CD4-positive, alpha-beta T cell treated with Interleukin-4 for 1 hour (primary cell): ENCODE measurements around the gene CTCFL.
"Not testable (repeated sequence)": the region's sequence is repeated elsewhere in the genome, so short reads cannot be mapped to it uniquely, and the experiment has no call there.

Source experiments
- DNase-seq, 2 donors: peaks; one replicate each; pipeline ENCODE4 v3.0.0-alpha.2; 2020 to 2022

The CTCFL gene

DNA sequence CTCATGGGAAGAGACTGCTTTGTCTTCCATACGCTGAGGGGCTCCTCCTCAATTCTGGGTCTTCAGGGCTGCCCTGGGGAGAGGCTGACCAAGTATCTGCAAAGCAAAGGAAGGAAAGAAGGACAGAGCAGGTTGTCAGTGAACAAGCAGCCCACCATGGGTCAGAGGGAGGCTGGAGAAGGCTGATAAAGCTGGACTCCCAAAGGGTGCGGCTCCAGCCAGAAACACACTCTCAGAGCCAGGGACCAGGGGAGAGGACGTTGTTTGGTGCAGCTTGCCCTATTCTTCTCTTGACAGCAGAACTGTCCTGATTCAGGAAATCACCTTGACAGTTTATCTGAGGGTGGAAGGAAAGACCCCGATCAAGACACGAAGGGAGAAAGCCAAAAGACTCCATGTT, 10.4 kb upstream of the CTCFL start:
- DNase-seq = no peak

DNA sequence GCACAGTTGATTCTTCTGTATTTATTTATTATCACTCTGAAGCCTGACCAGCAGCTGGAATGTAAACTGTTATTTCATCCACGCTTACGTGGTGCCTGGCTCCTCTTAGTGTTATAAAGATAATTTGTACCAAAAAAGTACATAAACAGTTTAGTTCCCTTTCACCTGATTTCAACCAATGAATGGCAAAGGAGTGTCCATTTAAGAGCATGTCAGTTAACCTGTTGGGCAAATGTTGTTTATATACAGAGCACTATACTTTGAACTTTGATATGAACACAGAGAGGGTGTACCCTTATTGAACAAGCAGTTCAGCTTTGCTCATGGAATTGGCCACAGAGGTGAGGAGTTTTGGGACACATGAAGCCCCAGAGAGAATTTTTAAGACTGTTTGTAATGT, 7.2 kb upstream of the CTCFL start:
- DNase-seq = no peak

DNA sequence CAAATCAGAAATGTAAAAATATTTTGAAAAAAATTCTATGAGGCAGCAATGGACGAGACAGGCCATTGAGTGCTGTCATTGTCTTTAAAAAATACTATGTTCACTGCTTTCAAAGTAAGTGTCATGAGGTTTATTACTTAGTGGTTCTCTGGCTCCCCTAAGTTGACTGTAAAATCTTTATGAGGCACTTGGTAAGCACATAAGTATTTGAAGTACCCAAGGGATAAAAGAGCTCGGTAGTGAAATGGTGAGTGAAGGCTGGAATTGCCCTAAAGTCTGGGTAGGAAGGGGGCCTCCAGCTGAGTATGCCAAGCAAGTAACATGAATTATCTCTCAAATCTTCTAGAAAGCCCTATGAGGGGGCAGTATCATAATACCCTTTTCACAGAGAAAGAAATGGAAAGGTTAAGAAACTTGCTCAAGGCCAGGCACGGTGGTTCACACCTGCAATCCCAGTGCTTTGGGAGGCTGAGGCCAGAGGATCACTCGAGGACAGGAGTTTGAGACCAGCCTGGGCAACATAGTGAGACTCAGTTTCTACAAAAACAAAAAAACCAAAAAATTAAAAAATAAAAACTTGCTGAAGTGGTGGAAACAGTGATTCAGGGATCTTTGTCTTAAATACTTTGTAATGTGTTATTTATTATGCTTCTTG, 5.5 kb upstream of the CTCFL start:
- no peak for DNase-seq

DNA sequence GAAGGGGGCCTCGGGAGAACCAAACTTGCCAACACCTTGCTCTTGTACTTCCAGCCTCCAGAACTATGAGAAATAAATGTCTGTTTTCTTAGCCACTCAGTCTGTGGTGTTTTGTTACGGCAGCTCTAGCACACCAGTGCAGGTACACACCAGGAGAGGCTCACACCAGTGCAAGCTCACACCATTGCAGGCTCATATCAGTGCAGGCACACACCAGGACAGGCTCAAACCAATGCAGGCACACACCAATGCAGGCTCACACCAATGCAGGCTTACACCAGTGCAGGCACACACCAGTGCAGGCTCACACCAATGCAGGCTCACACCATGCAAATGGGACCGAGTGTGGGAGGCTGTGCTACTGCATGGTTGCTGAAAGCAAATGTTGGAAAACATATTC, 4.9 kb upstream of the CTCFL start:
- no peak for DNase-seq

DNA sequence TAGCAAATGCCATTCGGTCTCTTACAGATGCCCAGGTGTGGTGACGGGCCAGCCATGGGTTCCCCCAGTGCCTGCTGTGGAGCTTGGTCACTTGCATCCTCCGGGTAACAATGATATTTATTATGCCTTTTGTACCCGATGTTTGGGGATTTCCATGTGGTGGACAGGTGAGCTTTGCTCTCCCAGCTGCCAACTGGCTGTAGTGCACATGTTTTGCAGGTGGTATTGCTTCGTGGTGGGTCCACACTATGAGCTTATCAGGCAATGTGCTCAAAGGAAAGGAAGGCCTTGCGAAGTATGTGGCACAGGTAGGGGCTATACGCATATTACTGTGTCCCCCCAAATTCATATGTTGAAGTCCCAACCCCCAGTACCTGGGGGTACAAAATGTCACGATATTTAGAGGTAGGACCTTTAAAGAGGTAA, 4.2 kb upstream of the CTCFL start:
- no peak for DNase-seq

DNA sequence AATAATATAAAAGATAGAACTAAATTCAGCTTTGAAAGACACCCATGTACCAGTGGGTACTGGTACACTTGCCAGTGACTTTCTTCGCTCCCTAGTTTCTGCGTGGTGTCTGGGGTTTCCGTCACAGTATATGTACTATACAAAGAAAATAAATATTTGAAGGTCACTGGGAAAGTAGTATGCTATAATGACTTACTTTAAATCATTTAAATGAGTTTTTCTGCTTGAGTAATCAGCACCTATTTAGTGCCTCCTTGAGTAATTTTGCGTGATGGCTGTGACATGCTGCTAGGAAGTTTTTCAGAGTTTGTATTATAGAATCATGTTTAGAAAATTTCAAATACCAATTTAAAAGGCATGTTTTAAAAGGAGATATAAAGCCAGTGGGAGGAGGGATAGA, 3.2 kb upstream of the CTCFL start:
- no peak for DNase-seq

DNA sequence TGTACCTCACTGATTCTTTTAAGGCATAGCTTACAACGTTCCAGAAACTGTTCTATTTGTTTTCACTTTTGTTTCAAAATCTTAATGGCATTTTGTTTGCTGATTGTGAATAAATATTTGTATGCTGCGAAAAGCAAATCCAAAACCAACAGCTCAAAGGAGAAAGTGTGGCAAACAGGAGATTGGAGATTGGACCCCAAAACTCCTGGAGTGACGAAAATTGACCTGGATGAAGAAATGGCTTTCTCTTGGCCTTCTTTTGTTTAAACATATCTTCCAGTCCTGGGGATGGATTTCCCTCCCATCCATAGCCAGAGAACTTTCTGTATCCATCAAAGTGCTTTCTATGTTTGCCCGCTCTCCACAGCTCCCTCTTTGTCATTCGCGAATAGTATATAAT, 2.8 kb upstream of the CTCFL start:
- no peak for DNase-seq

DNA sequence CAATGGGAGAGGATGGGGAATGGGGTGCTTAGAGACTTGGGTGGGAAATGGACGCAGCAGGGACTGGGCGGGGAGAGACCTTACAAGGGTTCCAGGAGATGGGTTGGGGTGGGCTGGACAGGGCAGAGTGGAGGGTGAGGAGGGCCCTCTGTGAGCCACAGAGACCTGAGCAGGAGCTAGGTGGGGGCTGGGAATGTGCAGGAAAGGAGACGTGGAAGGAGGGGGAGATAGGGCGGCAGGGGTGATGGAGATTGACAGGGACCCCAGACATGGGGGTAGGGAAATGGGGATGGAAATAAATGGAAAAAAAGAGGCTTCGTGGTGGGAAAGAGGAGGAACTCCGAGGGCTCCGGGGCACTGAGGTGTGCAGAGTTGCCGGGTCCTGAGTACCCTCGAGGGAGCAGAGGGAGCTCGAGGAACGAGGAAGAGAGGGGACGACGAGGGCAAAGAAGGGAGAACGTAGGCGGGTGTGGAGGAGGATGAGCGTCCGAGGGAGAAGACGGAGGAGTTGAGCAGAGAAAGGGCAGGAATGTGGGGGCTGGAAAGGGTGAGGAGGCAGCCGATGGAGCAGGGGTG, 2.0 kb upstream of the CTCFL start:
- no peak for DNase-seq

DNA sequence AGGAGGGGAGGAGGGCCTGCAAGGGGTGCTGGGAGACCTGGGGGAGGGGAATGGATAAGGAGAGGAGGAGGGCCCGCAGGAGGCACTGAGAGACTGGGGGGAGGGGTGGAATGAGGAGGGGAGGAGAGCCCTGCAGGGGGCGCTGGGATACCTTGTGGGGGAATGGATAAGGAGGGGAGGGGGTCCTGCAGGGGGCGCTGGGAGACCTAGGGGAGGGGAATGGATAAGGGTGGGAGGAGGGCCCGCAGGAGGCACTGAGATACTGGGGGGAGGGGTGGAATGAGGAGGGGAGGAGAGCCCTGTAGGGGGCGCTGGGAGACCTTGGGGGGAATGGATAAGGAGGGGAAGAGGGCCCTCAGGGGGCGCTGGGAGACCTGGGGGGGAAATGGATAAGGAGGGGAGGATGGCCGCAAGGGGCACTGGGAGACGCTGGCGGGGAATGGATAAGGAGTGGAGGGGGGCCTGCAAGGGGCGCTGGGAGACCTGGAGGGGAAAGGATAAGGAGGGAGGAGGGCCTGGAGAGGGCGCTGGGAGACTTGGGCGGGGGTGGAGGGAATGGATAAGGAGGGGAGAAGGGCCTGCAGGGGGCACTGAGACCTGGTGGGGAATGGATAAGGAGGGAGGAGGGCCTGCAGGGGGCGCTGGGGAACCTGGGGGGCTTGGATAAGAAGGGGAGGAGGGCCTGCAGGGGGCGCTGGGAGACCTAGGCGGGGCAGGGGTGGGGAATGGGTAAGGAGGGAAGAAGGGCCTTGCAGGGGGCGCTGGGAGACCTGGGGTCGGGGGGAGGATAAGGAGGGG, 1.3 kb upstream of the CTCFL start:
- DNase-seq = no peak

DNA sequence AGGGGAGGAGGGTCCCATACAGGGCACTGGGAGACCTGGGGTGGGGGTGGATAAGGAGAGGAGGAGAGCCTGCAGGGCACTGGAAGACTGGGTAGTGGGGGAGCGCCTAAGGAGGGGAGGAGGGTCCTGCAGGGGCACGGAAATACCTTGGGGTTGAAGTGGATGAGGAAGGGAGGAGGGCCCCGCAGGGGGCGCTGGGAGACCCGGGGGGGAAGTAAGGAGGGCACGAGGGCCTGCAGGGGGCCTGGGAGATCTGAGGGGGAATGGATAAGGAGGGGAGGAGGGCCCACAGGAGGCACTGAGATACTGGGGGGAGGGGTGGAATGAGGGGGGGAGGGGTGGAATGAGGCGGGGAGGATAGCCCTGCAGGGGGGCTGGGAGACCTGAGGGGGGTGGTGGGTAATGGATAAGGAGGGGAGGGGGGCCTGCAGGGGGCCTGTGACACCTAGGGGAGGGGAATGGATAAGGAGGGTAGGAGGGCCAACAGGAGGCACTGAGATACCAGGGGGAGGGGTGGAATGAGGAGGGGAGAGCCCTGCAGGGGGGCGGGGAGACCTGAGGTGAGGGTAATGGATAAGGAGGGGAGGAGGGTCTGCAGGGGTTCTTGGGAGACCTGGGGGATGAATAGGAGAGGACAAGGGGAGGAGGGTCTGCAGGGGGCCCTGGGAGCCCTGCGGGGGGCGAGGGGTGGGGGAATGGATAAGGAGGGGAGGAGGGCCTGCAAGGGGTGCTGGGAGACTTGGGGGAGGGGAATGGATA, 567 bp upstream of the CTCFL start:
- DNase-seq = no peak

DNA sequence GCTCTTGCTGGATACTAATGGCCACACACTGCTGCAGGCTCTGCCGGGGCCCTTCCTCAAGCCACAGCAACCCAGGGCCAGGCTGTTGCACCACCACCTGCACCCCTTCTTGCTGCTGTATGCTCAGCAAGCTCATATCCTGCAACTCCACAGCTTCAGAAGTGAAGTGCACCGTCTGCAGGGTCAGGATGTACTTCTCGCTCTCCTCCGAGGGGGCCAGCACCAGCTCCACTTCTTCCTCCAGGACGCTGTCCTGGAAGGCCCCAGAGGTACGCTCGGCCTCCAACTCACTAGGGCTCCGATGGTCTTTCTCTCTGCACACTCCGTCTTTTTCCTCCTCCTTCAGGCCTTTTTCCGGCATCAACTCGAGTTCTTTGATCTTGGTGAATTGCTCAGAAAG, 1.2 kb downstream of the CTCFL start:
- DNase-seq = no peak

DNA sequence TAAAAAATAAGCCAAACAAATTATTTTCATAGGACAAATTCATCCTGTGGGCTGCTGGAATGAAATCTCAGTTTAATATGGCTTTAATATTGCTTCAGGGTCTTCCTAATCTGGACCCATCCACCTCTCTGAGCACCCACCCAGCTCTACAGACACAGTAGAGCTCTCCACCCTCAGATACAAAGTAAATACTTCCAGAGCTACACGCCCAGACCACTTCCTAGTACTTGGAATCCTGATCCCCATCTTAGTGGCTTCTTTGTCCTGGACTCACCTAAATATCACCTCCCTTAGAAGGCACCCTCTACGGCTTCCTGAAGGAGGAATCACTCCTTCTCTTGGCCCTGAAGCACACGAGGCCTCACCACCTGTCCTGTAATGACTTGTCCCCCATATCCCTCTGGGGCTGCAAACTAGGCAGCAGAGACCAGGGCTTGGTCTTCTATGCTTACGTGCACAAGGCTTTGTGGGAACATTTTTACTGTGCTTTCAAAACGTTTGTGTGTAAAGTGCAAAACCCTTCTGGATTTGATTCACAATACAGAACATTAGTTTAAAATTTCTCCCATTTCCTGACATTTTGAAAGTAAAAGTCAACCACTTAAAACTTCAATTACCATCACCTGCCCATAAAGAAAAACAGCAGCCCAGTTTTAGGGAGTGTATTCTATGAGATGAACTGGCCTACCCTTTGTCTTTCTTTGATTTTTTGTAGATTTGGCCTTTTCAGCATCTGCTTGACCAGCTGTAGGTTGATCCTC, 2.4 kb downstream of the CTCFL start:
- DNase-seq = no peak

DNA sequence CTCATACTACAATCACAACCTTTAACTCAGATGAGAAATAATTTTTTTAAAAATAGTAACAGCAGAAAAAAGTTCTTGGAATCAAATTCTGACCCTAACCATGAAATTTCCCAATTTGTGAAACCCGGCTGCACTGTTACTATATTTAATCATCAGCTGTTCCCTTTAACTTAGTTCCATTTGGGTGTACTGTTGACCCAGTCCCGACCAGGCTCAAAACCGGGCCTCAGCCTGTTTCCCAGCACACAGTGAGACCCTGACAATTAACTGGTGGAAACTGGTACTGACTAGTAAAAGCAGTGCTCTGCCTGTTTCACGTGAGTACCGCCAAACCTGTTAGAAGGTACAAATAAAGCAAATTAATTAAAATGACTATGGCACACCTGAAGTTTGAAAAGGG, 7.0 kb downstream of the CTCFL start:
- no peak for DNase-seq

DNA sequence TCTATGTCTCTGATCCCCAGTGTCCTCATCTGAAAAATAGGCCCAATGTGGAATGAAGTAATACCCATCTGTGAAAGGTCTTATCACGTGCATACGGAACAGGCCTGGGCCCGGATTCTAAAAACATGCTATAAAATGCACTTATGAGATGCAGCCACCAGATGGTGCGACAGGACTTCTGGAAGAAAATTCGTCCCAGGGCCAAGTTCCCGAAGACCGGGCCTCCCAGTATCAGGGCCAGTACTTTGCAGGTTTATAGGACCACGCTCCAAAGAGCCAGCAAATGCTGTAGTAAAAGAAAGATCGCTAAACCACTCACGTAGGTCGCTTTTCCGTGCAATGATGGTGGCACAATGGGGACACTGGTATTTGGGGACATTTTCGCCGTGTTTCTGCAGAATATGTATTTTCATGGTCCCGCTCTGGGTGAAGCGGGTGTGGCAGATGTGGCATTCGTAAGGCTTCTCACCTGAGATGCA, 10.6 kb downstream of the CTCFL start:
- DNase-seq = peak; percentile 28 to 33

DNA sequence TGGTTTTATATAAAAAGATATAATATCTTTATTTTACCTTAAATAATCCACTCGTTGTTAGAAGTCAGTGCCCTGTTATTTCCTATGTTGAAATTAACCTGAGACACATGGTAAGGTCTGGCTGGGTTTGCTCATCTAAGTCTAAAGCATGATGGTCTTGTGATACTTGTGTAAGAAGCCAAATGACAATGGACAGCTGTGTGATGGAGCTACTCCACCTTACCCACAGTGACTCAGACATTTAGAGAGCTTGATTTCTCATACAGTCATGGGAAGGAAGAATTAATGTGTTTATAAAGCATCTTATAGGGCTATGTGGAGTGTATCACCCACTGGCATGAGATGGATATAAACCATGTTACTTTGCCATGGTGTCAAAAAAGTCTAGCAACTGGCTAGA, 11.7 kb downstream of the CTCFL start:
- no peak for DNase-seq

DNA sequence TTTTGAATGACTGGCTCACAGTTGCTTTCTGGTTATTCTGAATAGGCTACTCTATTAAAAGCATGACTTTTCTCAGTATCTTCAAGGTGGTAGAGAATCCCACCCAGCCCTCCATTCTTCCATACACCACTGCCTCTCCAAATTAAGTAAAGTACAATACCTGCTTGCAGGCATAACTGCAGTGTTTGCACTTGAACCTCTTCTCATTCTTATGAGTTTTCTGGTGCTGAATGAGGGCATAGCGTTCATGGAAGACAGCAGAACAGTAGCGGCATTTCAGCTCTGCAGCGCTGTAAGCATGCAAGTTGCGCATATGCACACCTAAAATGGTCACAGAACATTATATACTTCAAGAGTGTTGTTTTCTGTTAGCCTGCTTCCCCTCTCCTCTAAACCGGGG, 12.5 kb downstream of the CTCFL start:
- no peak for DNase-seq

DNA sequence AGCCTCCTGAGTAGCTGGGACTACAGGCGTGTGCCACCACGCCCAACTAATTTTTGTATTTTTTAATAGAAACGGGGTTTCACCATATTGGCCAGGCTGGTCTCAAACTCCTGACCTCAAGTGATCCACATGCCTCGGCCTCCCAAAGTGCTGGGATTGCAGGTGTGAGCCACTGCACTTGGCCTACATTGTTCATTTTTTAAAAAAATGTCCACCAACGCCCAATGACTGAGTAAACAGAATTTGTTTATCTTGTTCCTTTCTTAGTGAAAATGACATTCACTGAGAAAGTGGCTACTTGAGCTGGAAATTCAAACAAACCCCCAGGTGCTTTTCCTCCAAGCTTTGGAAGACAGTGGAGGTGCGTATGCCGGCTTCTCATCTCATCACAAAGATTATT, 13.2 kb downstream of the CTCFL start:
- not testable (repeated sequence) for DNase-seq

DNA sequence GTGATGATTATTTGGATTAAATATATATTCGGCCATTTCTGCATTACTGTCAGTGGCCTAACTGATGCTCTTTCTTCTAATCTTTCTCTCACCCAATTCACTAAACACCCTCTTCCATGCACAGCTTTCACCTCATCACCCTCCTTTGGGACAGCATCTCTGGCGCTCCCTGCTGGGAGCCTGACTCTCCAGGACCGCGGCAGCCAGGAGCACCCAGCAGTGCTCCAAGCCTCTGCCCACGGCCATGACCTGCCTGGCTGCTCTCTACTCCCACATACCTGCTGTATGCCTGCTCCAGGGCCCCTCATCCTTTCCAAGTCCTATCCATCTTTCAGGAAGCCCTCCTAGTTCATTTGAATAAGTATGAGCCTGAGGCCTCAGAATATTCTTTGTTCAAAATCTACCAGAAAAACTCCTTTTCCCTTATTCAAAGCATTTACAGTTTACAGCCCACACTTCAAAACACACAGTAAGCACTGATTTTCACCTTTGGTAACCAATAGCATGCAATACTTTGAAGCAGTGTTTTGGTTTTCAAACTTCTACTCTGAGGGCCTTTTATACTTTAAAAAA, 15.2 kb downstream of the CTCFL start:
- no peak for DNase-seq

DNA sequence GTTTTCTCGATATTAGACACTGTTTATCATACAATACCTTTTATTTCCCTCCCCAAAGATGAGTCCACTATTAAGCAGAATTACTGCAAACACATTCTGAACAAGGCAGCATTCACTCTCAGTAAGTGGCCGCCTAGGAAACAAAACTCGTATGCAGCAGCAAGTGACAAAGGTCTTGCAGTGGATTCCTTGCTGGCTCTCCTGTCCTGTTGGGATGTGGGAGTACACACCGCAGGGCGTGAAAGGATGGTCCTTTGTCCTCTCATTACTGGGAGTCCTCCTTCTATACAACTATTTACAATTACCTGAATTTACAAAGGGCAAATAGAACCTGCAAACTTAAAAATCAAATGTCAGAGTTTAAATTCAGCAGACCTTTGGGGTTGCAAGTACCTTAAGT, 16.1 kb downstream of the CTCFL start:
- no peak for DNase-seq

DNA sequence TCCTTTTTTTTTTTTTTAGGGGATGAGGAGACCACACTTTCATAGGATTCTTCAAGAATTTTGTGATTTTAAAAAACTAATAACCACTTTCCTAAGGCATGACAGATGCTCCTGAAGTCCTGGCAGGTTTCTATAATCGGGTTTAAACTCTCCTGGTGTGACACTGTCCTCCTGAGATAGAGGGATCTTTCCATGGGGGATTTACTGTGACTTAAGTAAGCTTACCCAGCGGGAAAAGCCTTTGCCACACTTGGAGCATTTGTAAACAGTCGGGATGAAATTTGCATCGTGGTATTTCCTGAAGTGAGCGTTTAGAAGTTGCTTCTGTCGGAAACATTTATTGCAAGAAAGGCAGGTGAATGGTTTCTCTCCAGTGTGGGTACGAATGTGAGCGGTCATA, 16.6 kb downstream of the CTCFL start:
- DNase-seq = no peak

DNA sequence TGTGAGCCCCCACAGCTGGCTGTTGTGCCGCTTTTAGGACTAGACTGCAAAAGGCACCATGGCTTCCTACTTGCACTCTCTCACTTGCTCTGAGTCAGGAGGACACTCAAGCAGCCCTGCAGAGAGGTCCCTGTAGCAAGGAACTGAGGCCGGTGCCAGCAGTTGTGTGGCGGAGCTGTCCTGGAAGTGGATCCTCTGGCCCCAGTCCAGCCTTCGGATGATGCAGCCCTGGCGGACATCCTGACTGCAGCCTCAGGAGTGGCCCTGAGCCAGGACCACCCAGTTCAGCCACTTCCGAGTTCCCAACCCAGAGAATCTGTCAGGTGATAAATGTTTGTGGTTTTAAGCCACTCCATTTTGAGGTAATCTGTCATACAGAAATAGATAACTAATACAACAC, 17.5 kb downstream of the CTCFL start:
- no peak for DNase-seq

DNA sequence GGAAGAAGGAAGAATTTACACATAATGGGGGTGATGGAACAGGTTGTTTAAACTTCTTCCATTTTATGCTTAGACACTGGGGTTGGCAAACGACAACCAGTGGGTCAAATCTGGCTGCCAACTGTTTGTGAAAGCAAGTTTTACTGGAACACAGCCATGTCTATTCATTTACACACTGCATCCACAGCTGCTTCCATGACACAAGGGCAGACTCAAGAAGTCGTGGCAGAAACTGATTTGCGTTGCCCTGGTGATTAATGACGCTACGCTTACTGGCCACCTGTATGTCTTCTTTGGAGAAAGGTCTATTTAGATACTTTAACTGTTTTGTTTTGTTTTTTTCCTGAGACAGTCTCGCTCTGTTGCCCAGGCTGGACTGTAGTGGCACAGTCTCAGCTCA, 19.0 kb downstream of the CTCFL start:
- DNase-seq = no peak
